PFSK-1 (cell line): ENCODE data around the gene PRKCQ.

Experiments used
- FOXP2 ChIP-seq: optimal IDR thresholded peaks from 2 replicates; pipeline ENCODE3; 2011; ENCODE audit warnings: borderline replicate concordance, control low read depth, inconsistent platforms; ENCODE audit not compliant: insufficient read depth; ENCODE audit errors: extremely low read length, extremely low read depth
- POLR2AphosphoS5 ChIP-seq: IDR thresholded peaks from 2 replicates; pipeline ENCODE4 v1.6.1; 2012; ENCODE audit warnings: low read depth, mild to moderate bottlenecking, control low read depth, low read length, moderate library complexity
- REST ChIP-seq, 2 experiments: IDR thresholded peaks; 2 replicates each; pipeline versions ENCODE4 v1.6.1 to v1.8.0; 2011 to 2012; ENCODE audit warnings: low read depth in 2 of 2, low read length in 2 of 2, control low read depth in 1 of 2, inconsistent platforms in 1 of 2, mild to moderate bottlenecking in 1 of 2, moderate library complexity in 1 of 2; ENCODE audit not compliant: insufficient read depth in 1 of 2
- SIN3A ChIP-seq: IDR thresholded peaks from 2 replicates; pipeline ENCODE4 v1.6.1; 2012; ENCODE audit warnings: mild to moderate bottlenecking, low read length, moderate library complexity, borderline replicate concordance; ENCODE audit not compliant: insufficient read depth
- TAF1 ChIP-seq: IDR thresholded peaks from 2 replicates; pipeline ENCODE4 v1.6.1; 2012; ENCODE audit warnings: low read length, control low read depth, borderline replicate concordance; ENCODE audit not compliant: insufficient read depth

Gene PRKCQ

GRCh38 chr10:6583447-6583846 lies 3.4 kb upstream of the PRKCQ start:
- no peak for TF ChIP-seq POLR2AphosphoS5
- no peak for TF ChIP-seq REST (IDR thresholded peaks at IDR 0.05; ENCODE audit: insufficient read depth in 1 of 2, low read depth in 2 of 2, low read length in 2 of 2)
- no peak for TF ChIP-seq FOXP2
- TF ChIP-seq SIN3A = no peak
- TF ChIP-seq TAF1 = no peak

GRCh38 chr10:6582298-6582697 lies 2.2 kb upstream of the PRKCQ start:
- TF ChIP-seq FOXP2 (no peak), TAF1 (no peak), POLR2AphosphoS5 (no peak), SIN3A (no peak), REST (IDR thresholded peaks at IDR 0.05; ENCODE audit: insufficient read depth in 1 of 2, low read depth in 2 of 2, low read length in 2 of 2) (no peak)

GRCh38 chr10:6581778-6582228 lies 1.7 kb upstream of the PRKCQ start:
- TF ChIP-seq TAF1 (no peak), SIN3A (no peak), POLR2AphosphoS5 (no peak), FOXP2 (no peak), REST (IDR thresholded peaks at IDR 0.05; ENCODE audit: insufficient read depth in 1 of 2, low read depth in 2 of 2, low read length in 2 of 2) (no peak)

- TF ChIP-seq POLR2AphosphoS5 (no peak), FOXP2 (no peak), TAF1 (no peak), SIN3A (no peak)
These were observed 378 bp upstream of the PRKCQ start for GRCh38 chr10:6580279-6581029.

- TF ChIP-seq TAF1 (no peak), POLR2AphosphoS5 (no peak), SIN3A (no peak), REST (IDR thresholded peaks at IDR 0.05; ENCODE audit: insufficient read depth in 1 of 2, low read depth in 2 of 2, low read length in 2 of 2) (no peak), FOXP2 (no peak)
These were observed 733 bp downstream of the PRKCQ start for GRCh38 chr10:6579183-6579903.
